NCI-H82 (cell line): ENCODE data around the gene BEND2.

ENCODE experiments used
- DNase-seq: peaks from one replicate; lab custom pipeline; 2025; lab: John Stamatoyannopoulos, UW

BEND2 gene

GRCh38 chrX:18136816-18137215 is 83.9 kb downstream of the BEND2 start:
- DNase-seq = no peak

DNA sequence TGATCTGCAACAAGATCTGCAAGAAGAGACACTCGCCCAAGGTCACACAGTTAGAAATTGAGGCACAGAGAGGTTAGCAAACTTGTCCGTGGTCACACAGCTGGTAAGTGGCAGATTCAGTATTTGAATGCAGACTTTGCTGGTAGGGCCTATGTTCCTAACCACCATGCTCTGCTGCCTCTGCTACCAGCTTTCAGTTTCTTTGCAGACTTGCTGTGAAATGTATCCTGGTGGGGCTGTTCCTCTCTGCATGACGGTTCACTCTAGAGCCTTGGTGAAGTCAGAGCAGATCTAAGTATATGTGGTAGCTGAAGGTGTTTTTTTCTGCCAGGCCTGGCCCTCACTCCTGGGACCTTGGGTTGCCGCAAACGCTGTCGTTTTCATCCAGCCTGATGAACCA is 87.1 kb downstream of the BEND2 start:
- DNase-seq = no peak

- peak; percentile 6 for DNase-seq
These were observed 91.0 kb downstream of the BEND2 start for GRCh38 chrX:18129690-18130089.

DNA sequence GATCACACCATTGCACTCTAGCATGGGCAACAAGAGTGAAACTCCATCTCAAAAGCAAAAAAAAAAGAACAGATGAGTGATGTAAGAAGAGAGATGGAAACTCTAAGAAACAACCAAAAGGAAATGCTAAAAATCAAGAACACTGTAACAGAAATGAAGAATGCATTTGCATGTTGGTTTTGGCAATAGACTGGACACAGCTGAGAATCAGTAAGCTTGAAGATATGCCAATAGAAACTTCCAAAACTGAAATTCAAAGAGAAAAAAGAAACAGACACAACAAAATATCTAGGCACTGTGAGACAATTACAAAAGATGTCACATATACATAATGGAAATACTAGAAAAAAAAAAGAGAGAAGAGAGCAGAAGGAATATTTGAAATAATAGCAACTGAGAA is 93.7 kb downstream of the BEND2 start:
- no peak for DNase-seq

DNA sequence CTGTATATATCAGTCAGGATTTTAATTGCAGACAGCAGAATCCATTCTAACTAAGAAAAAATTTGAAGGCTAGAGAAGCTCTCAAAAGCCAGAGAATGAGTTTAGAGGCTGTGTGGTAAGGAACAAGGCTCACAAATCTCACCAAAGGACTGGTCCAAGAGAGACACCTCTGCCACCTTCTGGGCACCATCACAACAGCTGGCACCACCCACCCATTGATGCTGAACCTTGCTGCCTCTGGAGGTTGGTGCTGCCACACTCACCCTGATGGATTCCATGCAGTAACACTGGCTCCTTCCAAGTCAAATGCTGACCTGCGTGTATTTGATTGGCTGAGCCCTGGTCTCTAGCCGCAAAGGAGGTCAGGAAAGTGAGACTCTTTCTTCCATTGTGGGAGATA is 100.8 kb downstream of the BEND2 start:
- DNase-seq = no peak
